GM10266 (cell line): Measurements from ENCODE around the gene MEX3D.

Source experiments
- DNase-seq: peaks from one replicate; pipeline ENCODE4 v3.0.0; 2012; ENCODE audit errors: extremely low spot score
- TF ChIP-seq, protein P1 (sequence below): IDR thresholded peaks from 2 replicates; pipeline ENCODE4 v1.5.1; 2012; ENCODE audit warnings: mild to moderate bottlenecking, low read depth; ENCODE audit not compliant: control insufficient read depth, insufficient read depth; ENCODE audit errors: missing control alignments

MEX3D gene

GRCh38 chr19:1612114-1613086 is 44.3 kb upstream of the MEX3D start:
- TF ChIP-seq, protein P1, sequence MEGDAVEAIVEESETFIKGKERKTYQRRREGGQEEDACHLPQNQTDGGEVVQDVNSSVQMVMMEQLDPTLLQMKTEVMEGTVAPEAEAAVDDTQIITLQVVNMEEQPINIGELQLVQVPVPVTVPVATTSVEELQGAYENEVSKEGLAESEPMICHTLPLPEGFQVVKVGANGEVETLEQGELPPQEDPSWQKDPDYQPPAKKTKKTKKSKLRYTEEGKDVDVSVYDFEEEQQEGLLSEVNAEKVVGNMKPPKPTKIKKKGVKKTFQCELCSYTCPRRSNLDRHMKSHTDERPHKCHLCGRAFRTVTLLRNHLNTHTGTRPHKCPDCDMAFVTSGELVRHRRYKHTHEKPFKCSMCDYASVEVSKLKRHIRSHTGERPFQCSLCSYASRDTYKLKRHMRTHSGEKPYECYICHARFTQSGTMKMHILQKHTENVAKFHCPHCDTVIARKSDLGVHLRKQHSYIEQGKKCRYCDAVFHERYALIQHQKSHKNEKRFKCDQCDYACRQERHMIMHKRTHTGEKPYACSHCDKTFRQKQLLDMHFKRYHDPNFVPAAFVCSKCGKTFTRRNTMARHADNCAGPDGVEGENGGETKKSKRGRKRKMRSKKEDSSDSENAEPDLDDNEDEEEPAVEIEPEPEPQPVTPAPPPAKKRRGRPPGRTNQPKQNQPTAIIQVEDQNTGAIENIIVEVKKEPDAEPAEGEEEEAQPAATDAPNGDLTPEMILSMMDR, result no peak
- no peak for DNase-seq

- TF ChIP-seq, protein P1, result no peak
- DNase-seq, result no peak
Observed at GRCh38 chr19:1611353-1611752, 43.2 kb upstream of the MEX3D start.

GRCh38 chr19:1610579-1610978 is 42.5 kb upstream of the MEX3D start:
- TF ChIP-seq, protein P1, result no peak

DNA sequence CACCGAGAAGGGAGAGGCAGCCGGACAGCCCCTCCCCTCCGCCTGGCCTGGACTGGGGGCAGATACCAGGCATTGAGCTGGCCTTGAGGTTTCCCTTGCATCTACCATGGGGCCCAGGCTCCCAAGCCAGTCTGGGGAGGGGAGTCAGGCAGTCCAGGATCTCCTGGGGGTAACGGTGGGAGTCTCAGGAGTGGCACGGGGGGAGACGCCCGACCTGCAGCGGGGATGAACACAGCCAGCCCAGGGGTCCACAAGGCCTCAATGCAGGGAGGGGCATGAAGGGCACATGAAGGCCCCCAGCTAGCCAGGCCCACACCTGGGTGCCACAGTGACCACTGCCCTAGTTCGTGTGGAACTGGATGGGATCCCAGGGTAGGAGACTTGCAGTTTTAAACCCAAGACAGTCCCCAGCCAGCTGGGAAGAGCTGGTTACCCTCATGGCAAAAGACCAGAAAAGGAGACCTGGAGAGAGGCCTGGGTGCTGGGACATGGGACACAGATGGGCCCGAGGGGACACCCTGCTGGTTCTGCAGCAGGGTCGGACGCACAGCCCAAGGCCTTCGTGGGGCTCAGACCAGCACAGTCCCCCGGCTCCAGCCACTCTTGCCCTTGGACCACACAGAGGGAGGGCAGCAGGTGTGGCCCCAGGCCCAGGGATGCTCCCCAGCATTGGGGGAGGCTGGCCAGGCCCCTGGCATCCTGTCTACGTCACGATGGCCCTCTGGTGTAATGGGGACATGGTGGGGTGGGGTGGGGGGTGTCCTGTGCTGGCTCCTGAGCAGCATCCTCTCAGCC is 41.8 kb upstream of the MEX3D start:
- TF ChIP-seq, protein P1, result no peak
- DNase-seq, result no peak

More at GRCh38 chr19:1610579-1610978, 42.5 kb upstream of the MEX3D start:
- no peak for DNase-seq

DNA sequence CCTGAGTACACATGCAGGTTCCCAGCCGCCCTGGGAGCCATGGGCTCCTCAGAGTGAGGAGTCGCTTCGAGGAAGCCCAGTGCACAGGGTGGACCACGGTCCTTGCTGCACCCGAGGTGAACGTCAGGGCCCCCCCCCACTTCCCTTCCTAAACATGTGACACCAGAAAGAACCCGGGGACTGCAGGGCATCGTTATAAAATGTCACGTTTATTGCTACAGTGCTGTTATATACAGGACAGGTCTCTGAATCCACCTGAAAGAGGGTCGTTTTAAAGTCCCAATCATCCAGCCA is 40.9 kb upstream of the MEX3D start:
- no peak for DNase-seq
- TF ChIP-seq, protein P1, result no peak

GRCh38 chr19:1608359-1609102 is 40.4 kb upstream of the MEX3D start:
- TF ChIP-seq, protein P1, result no peak

More at GRCh38 chr19:1608359-1609102, 40.4 kb upstream of the MEX3D start:
- DNase-seq, result no peak
